HepG2 (cell line): ENCODE data around the gene TTN.

ENCODE experiments used
- ASH2L ChIP-seq: fragments of 300-600, 200-600 bp; sonication (generic); IDR thresholded peaks from 2 replicates; pipeline ENCODE4 v1.7.0; 2017; ENCODE audit warnings: low read depth, mild to moderate bottlenecking, moderate library complexity, mixed read lengths, low read length; ENCODE audit not compliant: insufficient read length
- CBX2 ChIP-seq, 2 experiments: fragments of 200-600 bp in 1 of 2; sonication (generic); formaldehyde crosslinking in 1 of 2; IDR thresholded peaks; 2 replicates each; pipeline versions ENCODE4 v1.7.0 to v1.8.1; 2018 to 2022; ENCODE audit warnings: low read depth in 2 of 2, low read length in 1 of 2, mild to moderate bottlenecking in 1 of 2, missing genetic modification reagents in 1 of 2
- KDM5B ChIP-seq: sonication (generic); formaldehyde crosslinking; IDR thresholded peaks from 2 replicates; pipeline ENCODE4 v1.4.0; 2020; ENCODE audit warnings: missing genetic modification reagents, mild to moderate bottlenecking, borderline replicate concordance
- MYC ChIP-seq: sonication (generic); formaldehyde crosslinking; IDR thresholded peaks from 2 replicates; pipeline ENCODE4 v1.9.0; 2021; ENCODE audit warnings: missing genetic modification reagents, borderline replicate concordance
- POLR2A ChIP-seq, 2 experiments: IDR thresholded peaks; 2 replicates each; pipeline ENCODE4 v1.6.1; 2011; ENCODE audit warnings: low read depth in 2 of 2, low read length in 2 of 2, mild to moderate bottlenecking in 1 of 2, moderate library complexity in 1 of 2; ENCODE audit not compliant: insufficient read depth in 1 of 2
- TF ChIP-seq, protein P1 (sequence below): sonication (generic); formaldehyde crosslinking; IDR thresholded peaks from 2 replicates; pipeline ENCODE4 v1.5.0; 2020; ENCODE audit warnings: missing genetic modification reagents
- TF ChIP-seq, protein P2 (sequence below): sonication (generic); formaldehyde crosslinking; IDR thresholded peaks from 2 replicates; pipeline ENCODE4 v1.4.0; 2020; ENCODE audit warnings: missing genetic modification reagents

DNA sequence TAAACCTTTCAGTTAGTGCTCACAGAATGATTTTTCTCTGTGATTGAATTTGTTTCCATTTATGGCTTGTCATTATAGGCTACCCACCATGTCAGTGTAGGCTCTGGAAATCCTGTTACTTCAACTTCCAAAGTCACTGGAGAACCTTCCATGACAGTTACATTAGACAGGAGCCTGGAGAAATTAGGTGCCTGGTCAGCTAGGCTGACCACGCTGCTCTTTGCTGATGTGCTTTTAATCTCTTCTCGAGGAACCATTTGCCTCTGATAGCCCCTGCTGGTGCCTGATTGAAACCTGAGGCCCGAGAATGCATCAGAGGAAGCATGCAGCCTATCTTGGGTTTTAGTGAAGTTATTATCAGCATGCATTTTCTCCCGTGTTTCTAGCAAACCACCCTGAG is 29.6 kb upstream of the TTN start:
- TF ChIP-seq, protein P1, sequence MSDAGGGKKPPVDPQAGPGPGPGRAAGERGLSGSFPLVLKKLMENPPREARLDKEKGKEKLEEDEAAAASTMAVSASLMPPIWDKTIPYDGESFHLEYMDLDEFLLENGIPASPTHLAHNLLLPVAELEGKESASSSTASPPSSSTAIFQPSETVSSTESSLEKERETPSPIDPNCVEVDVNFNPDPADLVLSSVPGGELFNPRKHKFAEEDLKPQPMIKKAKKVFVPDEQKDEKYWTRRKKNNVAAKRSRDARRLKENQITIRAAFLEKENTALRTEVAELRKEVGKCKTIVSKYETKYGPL (CRISPR knock-in tag): no peak
- TF ChIP-seq ASH2L: no peak
- no peak for TF ChIP-seq KDM5B (CRISPR knock-in tag)
- TF ChIP-seq POLR2A (IDR thresholded peaks at IDR 0.05; ENCODE audit: insufficient read depth in 1 of 2, low read depth in 2 of 2, low read length in 2 of 2): no peak
- TF ChIP-seq, protein P2, sequence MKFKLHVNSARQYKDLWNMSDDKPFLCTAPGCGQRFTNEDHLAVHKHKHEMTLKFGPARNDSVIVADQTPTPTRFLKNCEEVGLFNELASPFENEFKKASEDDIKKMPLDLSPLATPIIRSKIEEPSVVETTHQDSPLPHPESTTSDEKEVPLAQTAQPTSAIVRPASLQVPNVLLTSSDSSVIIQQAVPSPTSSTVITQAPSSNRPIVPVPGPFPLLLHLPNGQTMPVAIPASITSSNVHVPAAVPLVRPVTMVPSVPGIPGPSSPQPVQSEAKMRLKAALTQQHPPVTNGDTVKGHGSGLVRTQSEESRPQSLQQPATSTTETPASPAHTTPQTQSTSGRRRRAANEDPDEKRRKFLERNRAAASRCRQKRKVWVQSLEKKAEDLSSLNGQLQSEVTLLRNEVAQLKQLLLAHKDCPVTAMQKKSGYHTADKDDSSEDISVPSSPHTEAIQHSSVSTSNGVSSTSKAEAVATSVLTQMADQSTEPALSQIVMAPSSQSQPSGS (CRISPR knock-in tag): no peak
- TF ChIP-seq CBX2 (IDR thresholded peaks at IDR 0.05; ENCODE audit: low read depth, low read length): no peak
- no peak for TF ChIP-seq CBX2 (CRISPR knock-in tag; IDR thresholded peaks at IDR 0.05; ENCODE audit: low read depth)
- TF ChIP-seq MYC (CRISPR knock-in tag): no peak
